Fibroblast of gingiva (primary cell): Measurements from ENCODE around the gene CUX1.

Experiments
- DNase-seq: peaks from one replicate; pipeline ENCODE4 v3.0.0-alpha.2; 2011; ENCODE audit warnings: low read depth

Gene CUX1

GRCh38 chr7:102073931-102074880, 256.8 kb downstream of the CUX1 start:
- no peak for DNase-seq

- DNase-seq = no peak
These were observed 257.7 kb downstream of the CUX1 start for GRCh38 chr7:102075126-102075525.

- no peak for DNase-seq
These were observed 258.2 kb downstream of the CUX1 start for GRCh38 chr7:102075553-102076135.

GRCh38 chr7:102077081-102077480, 259.7 kb downstream of the CUX1 start:
- DNase-seq = no peak

GRCh38 chr7:102079140-102080018, 262.0 kb downstream of the CUX1 start:
- DNase-seq = no peak

GRCh38 chr7:102080019-102080433, 262.6 kb downstream of the CUX1 start:
- no peak for DNase-seq

- DNase-seq = no peak
These were observed 263.2 kb downstream of the CUX1 start for GRCh38 chr7:102080434-102081243.

GRCh38 chr7:102081244-102081627, 263.8 kb downstream of the CUX1 start:
- no peak for DNase-seq

GRCh38 chr7:102082693-102083368, 265.4 kb downstream of the CUX1 start:
- DNase-seq = no peak

GRCh38 chr7:102085218-102085772, 267.9 kb downstream of the CUX1 start:
- DNase-seq = no peak

GRCh38 chr7:102089175-102090098, 272.0 kb downstream of the CUX1 start:
- DNase-seq = no peak

GRCh38 chr7:102093599-102094315, 276.3 kb downstream of the CUX1 start:
- DNase-seq = no peak

- DNase-seq = peak; percentile 71
These were observed 276.9 kb downstream of the CUX1 start for GRCh38 chr7:102094316-102094650.

- no peak for DNase-seq
These were observed 278.0 kb downstream of the CUX1 start for GRCh38 chr7:102095321-102096011.

GRCh38 chr7:102096012-102096332, 278.5 kb downstream of the CUX1 start:
- DNase-seq = no peak

- DNase-seq = no peak
These were observed 279.4 kb downstream of the CUX1 start for GRCh38 chr7:102096706-102097427.

- no peak for DNase-seq
These were observed 280.3 kb downstream of the CUX1 start for GRCh38 chr7:102097601-102098161.

GRCh38 chr7:102098986-102099385, 281.6 kb downstream of the CUX1 start:
- no peak for DNase-seq
